Endometrial microvascular endothelial cells (primary cell): ENCODE data around the gene OR2D3. TPM values are rescaled to one million over a fixed set of nuclear protein-coding genes. Genes with fewer than 3 reads are reported as not detected.
"Not testable (repeated sequence)": the region's sequence is repeated elsewhere in the genome, so short reads cannot be mapped to it uniquely, and the experiment has no call there.

Experiments used
- in situ Hi-C: cut with HindIII; loops from 2 replicates; pipeline ENCODE4 v1.10.0; 2017; ENCODE audit warnings: low sequenced_read_pairs, low pct_unique_long_range_greater_than_20kb; ENCODE audit errors: inconsistent ontology term
- total RNA-seq: library from RNA; depleted of rRNA; stranded (reverse); fragments of >200 nt; gene quantifications from one replicate; pipeline ENCODE4 v1.2.3, GENCODE V29; 2015; ENCODE audit errors: inconsistent ontology term

OR2D3 gene
- total RNA-seq, 1 donor from 2014 or later, result not detected

- in situ Hi-C loops, result no loop called here
Observed at GRCh38 chr11:6926208-6927029, 5.6 kb downstream of the OR2D3 start, which contains the start of gene ZNF215. ZNF215 (plus strand) TSS chr11:6926426; CDS start chr11:6932273, 5,847 bp downstream.

- in situ Hi-C loops, result no loop called here
Observed at GRCh38 chr11:6927030-6927617, 6.3 kb downstream of the OR2D3 start.

GRCh38 chr11:6928916-6929315 is 8.1 kb downstream of the OR2D3 start:
- in situ Hi-C loops, result no loop called here

- in situ Hi-C loops, result no loop called here
Observed at GRCh38 chr11:6931146-6931713, 10.4 kb downstream of the OR2D3 start.

- in situ Hi-C loops, result no loop called here
Observed at GRCh38 chr11:6932145-6932544, 11.3 kb downstream of the OR2D3 start.

GRCh38 chr11:6941970-6942369 is 21.2 kb downstream of the OR2D3 start:
- in situ Hi-C loops, result no loop called here

GRCh38 chr11:6943131-6943530 is 22.3 kb downstream of the OR2D3 start:
- in situ Hi-C loops, result no loop called here

- in situ Hi-C loops, result not testable (repeated sequence)
Observed at GRCh38 chr11:6954248-6954647, 33.4 kb downstream of the OR2D3 start.

GRCh38 chr11:6962141-6962540 is 41.3 kb downstream of the OR2D3 start:
- in situ Hi-C loops, result no loop called here

- in situ Hi-C loops, result no loop called here
Observed at GRCh38 chr11:6962673-6963072, 41.9 kb downstream of the OR2D3 start.

GRCh38 chr11:6968816-6969215 is 48.0 kb downstream of the OR2D3 start:
- in situ Hi-C loops, result no loop called here

- in situ Hi-C loops, result not testable (repeated sequence)
Observed at GRCh38 chr11:6969854-6970253, 49.1 kb downstream of the OR2D3 start.

Other genes with a start within 250 kb of the OR2D3 start
- 114 TPM for gene MRPL17, start 237.7 kb upstream of the OR2D3 start, total RNA-seq
- gene OR2AG2, start 149.0 kb upstream of the OR2D3 start, total RNA-seq, result not detected
- not detected for gene OR2AG1, start 138.0 kb upstream of the OR2D3 start, total RNA-seq
- 0.09 TPM for gene OR6A2, start 121.3 kb upstream of the OR2D3 start, total RNA-seq
- not detected for gene OR10A5, start 75.3 kb upstream of the OR2D3 start, total RNA-seq
- not detected for gene OR10A2, start 57.9 kb upstream of the OR2D3 start, total RNA-seq
- gene OR10A4, start 44.4 kb upstream of the OR2D3 start, total RNA-seq, result not detected
- gene OR2D2, start 28.5 kb upstream of the OR2D3 start, total RNA-seq, result not detected
- 4.9 TPM for gene ZNF215, start 5.4 kb downstream of the OR2D3 start, total RNA-seq
- gene ZNF214, start 99.3 kb downstream of the OR2D3 start, total RNA-seq, result 0.46 TPM
- 0.09 TPM for gene NLRP14, start 99.5 kb downstream of the OR2D3 start, total RNA-seq
- not detected for gene RBMXL2, start 168.0 kb downstream of the OR2D3 start, total RNA-seq